Measurements from ENCODE around the gene FOXD1. TPM values are rescaled to one million over a fixed set of nuclear protein-coding genes. Genes with fewer than 3 reads are reported as not detected.
"Not testable (repeated sequence)": the region's sequence is repeated elsewhere in the genome, so short reads cannot be mapped to it uniquely, and the experiment has no call there.

The FOXD1 gene
- polyA plus RNA-seq, 1 donor: 0.04 TPM

DNA sequence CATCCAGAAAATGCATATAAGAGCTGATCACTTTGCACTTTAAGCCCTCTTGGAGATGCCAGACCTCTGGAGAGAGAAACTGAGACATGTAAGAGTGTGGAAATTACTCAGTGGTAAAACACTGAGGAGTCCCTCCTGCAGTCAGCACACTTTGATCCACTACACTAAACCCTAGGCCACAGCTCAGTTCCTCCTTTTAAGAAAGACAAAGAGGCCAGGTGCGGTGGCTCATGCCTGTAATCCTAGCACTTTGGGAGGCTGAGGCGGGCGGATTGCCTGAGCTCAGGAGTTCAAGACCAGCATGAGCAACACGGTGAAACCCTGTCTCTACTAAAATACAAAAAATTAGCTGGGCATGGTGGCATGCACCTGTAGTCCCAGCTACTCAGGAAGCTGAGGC, 38.7 kb upstream of the FOXD1 start:
- not testable (repeated sequence) for H3K4me1 ChIP-seq (ENCODE audit: control insufficient read depth, insufficient read depth, low read length); H3K27ac ChIP-seq (ENCODE audit: low read length); DNase-seq; H3K9me3 ChIP-seq (ENCODE audit: control insufficient read depth, low read depth, low read length); H3K4me3 ChIP-seq (ENCODE audit: low read length); H3K36me3 ChIP-seq (ENCODE audit: control insufficient read depth, insufficient read depth, low read length); H3K27me3 ChIP-seq (ENCODE audit: control insufficient read depth, insufficient read depth, low read length)
- no CpG with 5 or more reads among the region's 4 CpGs for WGBS (ENCODE audit: insufficient coverage, low lambda C conversion rate)

DNA sequence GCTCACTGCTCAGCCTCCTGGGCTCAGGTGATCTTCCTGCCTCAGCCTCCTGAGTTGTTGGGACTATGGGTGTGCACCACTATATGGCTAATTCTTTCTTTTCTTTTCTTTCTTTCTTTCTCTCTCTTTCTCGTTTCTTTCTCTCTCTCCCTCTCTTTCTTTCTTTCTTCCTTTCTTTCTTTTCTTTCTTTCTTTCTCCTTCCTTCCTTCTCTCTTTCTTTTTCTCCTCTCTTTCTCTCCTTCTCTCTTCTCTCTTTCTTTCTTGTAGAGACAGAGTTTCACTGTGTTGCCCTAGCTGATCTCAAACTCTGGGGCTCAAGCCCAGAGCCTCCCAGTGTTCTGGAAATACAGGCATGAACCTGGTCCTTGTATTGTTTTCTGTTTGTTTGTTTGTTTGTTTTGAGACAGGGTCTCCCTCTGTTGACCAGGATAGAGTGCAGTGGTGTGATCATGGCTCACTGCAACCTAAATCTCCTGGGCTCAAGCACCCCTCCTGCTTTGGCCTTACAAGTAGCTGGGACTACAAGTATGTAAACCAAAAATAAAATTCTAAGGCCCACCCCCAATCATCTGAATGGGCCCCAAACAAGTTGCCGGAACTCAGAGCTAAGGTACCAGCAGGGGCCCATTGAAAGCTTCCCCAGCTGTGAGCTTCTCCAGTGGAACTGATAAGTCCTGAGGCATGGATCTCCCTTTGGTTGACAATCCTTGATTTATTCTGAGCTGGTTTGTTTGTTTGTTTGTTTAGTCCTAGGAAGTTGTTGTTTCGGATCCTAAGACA, 37.7 kb upstream of the FOXD1 start:
- no peak overlapping the region for H3K27ac ChIP-seq (ENCODE audit: low read length)
- DNase-seq: no peak
- 79% methylated on average over 1 of the region's 3 CpGs for WGBS (ENCODE audit: insufficient coverage, low lambda C conversion rate)
- no peaks in the 10 kb centered on the region for H3K4me1 ChIP-seq (ENCODE audit: control insufficient read depth, insufficient read depth, low read length)
- no peak overlapping the region for H3K4me3 ChIP-seq (ENCODE audit: low read length)
- peaks cover under 1% of the 10 kb centered on the region for H3K27me3 ChIP-seq (ENCODE audit: control insufficient read depth, insufficient read depth, low read length)
- no peaks in the 10 kb centered on the region for H3K9me3 ChIP-seq (ENCODE audit: control insufficient read depth, low read depth, low read length)
- H3K36me3 ChIP-seq (ENCODE audit: control insufficient read depth, insufficient read depth, low read length): no peaks in the 10 kb centered on the region

DNA sequence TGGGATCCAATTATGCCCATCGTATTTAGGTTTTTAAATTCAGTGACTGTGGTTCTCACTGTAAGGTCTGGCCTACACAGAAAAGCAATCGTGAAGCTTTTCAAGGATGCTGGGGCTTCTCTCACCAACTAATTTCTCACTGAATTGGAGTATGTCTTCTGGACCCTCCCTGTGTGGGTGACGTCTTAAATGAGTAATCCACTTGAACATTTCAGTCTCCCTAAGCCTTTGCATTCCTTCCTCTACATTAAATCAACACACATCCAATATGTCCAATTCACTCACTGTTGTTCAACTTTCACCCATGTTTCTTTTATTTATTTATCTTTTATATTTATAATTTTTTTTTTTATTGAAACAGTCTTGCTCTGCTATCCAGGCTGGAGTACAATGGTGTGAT, 37.1 kb upstream of the FOXD1 start:
- WGBS (ENCODE audit: insufficient coverage, low lambda C conversion rate): 100% methylated on average over 2 of the region's 3 CpGs
- no peak for DNase-seq
- H3K36me3 ChIP-seq (ENCODE audit: control insufficient read depth, insufficient read depth, low read length): no peaks in the 10 kb centered on the region

DNA sequence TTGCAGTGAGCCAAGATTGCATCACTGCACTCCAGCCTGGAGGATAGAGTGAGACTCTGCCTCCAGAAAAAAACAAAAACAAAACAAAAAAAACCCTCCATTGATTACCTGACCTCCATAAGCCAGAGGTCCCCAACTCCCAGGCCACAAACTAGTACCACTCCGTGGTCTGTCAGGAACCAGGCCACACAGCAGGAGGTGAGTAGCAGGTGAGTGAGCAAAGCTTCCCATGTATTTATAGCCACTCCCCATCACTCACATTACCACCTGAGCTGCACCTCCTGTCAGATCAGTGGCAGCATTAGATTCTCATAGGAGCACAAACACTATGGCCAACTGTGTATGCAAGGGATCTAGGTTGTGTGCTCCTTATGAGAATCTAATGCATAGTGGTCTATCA, 35.9 kb upstream of the FOXD1 start:
- DNase-seq: no peak
- no peaks in the 10 kb centered on the region for H3K36me3 ChIP-seq (ENCODE audit: control insufficient read depth, insufficient read depth, low read length)
- no CpG with 5 or more reads among the region's 1 CpG for WGBS (ENCODE audit: insufficient coverage, low lambda C conversion rate)

More for the DNA sequence above, 37.1 kb upstream of the FOXD1 start:
- Histone ChIP-seq H3K9me3 (ENCODE audit: control insufficient read depth, low read depth, low read length) (no peaks in the 10 kb centered on the region), H3K27ac (ENCODE audit: low read length) (no peak overlapping the region), H3K4me3 (ENCODE audit: low read length) (no peak overlapping the region), H3K4me1 (ENCODE audit: control insufficient read depth, insufficient read depth, low read length) (no peaks in the 10 kb centered on the region), H3K27me3 (ENCODE audit: control insufficient read depth, insufficient read depth, low read length) (peaks cover 2% of the 10 kb centered on the region)

DNA sequence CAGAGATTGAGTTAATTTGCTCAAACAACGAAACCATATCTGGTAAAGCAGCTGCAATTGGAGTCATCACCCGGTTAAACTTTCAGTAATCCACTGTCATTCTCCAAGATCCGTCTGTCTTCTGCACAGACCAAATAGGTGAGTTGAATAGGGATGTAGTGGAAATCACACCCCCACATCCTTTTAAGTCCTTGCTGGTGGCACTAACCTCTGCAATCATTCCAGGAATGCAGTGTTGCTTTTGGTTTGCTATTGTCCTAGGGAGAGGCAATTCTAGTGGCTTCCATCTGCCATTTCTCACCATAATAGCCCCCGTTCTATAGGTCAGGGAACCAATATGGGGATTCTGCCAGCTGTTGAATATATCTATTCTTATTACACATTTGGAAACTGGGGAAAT, 35.1 kb upstream of the FOXD1 start:
- H3K27me3 ChIP-seq (ENCODE audit: control insufficient read depth, insufficient read depth, low read length): peaks cover 2% of the 10 kb centered on the region
- no peaks in the 10 kb centered on the region for H3K9me3 ChIP-seq (ENCODE audit: control insufficient read depth, low read depth, low read length)
- no peak overlapping the region for H3K4me3 ChIP-seq (ENCODE audit: low read length)
- H3K36me3 ChIP-seq (ENCODE audit: control insufficient read depth, insufficient read depth, low read length): no peaks in the 10 kb centered on the region
- no peak overlapping the region for H3K27ac ChIP-seq (ENCODE audit: low read length)
- no peaks in the 10 kb centered on the region for H3K4me1 ChIP-seq (ENCODE audit: control insufficient read depth, insufficient read depth, low read length)
- no CpG with 5 or more reads among the region's 4 CpGs for WGBS (ENCODE audit: insufficient coverage, low lambda C conversion rate)
- DNase-seq: no peak

More for the DNA sequence above, 35.9 kb upstream of the FOXD1 start:
- no peak overlapping the region for H3K27ac ChIP-seq (ENCODE audit: low read length)
- peaks cover 2% of the 10 kb centered on the region for H3K27me3 ChIP-seq (ENCODE audit: control insufficient read depth, insufficient read depth, low read length)
- no peaks in the 10 kb centered on the region for H3K9me3 ChIP-seq (ENCODE audit: control insufficient read depth, low read depth, low read length)
- no peak overlapping the region for H3K4me3 ChIP-seq (ENCODE audit: low read length)
- no peaks in the 10 kb centered on the region for H3K4me1 ChIP-seq (ENCODE audit: control insufficient read depth, insufficient read depth, low read length)

DNA sequence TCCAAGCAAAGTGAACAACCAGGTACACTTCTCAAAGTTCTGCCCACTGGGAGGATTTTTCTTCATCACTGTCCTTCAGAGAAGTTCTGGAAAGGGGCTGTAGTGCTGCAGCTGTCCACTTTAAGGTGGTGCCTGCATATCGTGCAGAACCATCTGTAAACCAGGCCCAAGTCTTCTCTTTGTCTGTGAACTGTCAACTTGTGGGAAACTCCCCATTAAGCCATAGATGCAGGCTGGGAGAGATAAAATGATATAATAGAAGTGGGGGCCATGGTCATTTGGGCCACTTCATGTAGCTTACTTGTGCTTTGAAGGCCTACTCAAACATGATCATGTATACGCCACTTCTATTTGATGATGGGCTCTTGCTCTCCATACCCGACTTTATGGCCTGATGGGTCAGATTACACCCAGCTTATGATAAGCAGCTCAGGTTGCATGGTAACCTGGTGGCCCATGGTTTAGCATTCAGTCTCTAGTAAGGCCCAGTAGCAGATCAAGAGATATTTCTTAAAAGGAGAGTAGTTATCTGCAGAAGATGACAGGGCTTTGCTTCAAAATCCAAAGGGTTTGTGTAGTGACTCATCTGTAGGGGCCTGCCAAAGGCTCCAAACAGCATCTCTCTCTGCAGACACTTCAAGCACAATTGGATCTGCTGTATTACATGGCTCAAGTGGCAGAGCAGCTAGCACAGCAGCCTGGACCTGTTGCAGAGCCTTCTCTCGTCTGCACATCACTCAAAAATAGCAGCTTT, 34.0 kb upstream of the FOXD1 start:
- Histone ChIP-seq H3K27me3 (ENCODE audit: control insufficient read depth, insufficient read depth, low read length) (peaks cover 2% of the 10 kb centered on the region), H3K4me1 (ENCODE audit: control insufficient read depth, insufficient read depth, low read length) (no peaks in the 10 kb centered on the region), H3K9me3 (ENCODE audit: control insufficient read depth, low read depth, low read length) (no peaks in the 10 kb centered on the region), H3K4me3 (ENCODE audit: low read length) (no peak overlapping the region), H3K27ac (ENCODE audit: low read length) (no peak overlapping the region), H3K36me3 (ENCODE audit: control insufficient read depth, insufficient read depth, low read length) (no peaks in the 10 kb centered on the region)
- WGBS (ENCODE audit: insufficient coverage, low lambda C conversion rate): no CpG with 5 or more reads among the region's 4 CpGs
- DNase-seq: no peak

DNA sequence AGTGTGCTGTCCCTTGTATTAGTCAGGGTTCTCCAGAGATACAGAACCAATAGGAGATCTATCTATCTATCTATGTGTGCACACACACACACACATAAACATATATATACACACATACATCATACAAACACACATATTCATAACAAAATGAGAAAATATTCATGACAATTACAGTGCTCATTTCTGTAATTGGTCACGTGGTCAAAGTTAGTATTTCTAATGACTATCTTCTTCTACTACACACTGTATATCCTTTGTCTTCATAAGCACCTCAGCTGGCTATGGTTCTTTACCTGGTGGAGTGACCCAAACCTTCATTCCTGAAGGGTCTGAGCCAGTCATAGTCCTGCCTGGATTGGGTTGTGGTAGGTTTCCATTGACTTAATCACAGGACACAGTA, 31.9 kb upstream of the FOXD1 start:
- Histone ChIP-seq H3K4me3 (ENCODE audit: low read length) (no peak overlapping the region), H3K9me3 (ENCODE audit: control insufficient read depth, low read depth, low read length) (no peaks in the 10 kb centered on the region), H3K36me3 (ENCODE audit: control insufficient read depth, insufficient read depth, low read length) (no peaks in the 10 kb centered on the region), H3K4me1 (ENCODE audit: control insufficient read depth, insufficient read depth, low read length) (no peaks in the 10 kb centered on the region), H3K27me3 (ENCODE audit: control insufficient read depth, insufficient read depth, low read length) (peaks cover 2% of the 10 kb centered on the region), H3K27ac (ENCODE audit: low read length) (no peak overlapping the region)
- WGBS (ENCODE audit: insufficient coverage, low lambda C conversion rate): no CpG with 5 or more reads among the region's 1 CpG
- no peak for DNase-seq

DNA sequence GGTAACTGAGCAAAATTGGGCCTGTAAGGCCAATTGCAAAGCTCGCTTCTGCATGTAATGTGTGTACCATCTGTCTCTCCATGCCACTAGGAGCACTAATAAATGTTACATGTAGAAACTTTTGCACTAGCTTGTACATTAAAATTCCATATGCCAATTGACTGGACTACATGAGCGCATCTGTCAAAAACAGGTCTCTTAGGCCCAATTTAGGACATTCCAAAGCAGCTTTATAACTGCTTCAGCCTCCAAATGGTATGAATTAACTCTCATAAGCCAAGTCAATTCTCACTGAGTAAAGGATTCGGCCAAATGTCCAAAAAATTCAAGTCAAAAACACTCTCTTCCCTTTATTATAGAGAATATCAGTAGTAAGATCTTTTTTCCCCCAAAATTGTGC, 23.5 kb upstream of the FOXD1 start:
- H3K9me3 ChIP-seq (ENCODE audit: control insufficient read depth, low read depth, low read length): no peaks in the 10 kb centered on the region
- H3K36me3 ChIP-seq (ENCODE audit: control insufficient read depth, insufficient read depth, low read length): no peaks in the 10 kb centered on the region
- WGBS (ENCODE audit: insufficient coverage, low lambda C conversion rate): no CpG with 5 or more reads among the region's 3 CpGs
- DNase-seq: no peak
- no peak overlapping the region for H3K4me3 ChIP-seq (ENCODE audit: low read length)
- H3K27ac ChIP-seq (ENCODE audit: low read length): no peak overlapping the region
- no peaks in the 10 kb centered on the region for H3K27me3 ChIP-seq (ENCODE audit: control insufficient read depth, insufficient read depth, low read length)
- H3K4me1 ChIP-seq (ENCODE audit: control insufficient read depth, insufficient read depth, low read length): no peaks in the 10 kb centered on the region

DNA sequence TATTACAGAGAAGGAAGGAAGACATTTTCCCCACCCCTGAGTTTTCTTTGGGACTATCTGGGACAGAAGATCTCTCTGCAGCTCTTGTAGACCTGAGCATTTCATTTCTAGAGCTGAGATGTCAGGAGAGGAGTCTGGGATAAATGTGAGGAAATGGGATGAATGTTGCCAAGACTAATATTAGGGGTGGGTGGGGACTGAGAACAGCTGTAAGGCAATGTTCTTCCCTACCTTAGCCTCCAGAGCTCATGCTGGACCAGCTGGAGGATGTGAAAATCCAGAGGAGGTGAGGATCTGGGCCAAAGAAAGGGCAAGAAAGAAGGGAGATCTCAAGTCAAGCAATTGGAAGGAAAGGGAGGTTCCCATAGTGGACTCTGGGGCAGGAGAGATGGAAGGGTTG, 23.1 kb upstream of the FOXD1 start:
- Histone ChIP-seq H3K27ac (ENCODE audit: low read length) (no peak overlapping the region), H3K4me3 (ENCODE audit: low read length) (no peak overlapping the region), H3K4me1 (ENCODE audit: control insufficient read depth, insufficient read depth, low read length) (no peaks in the 10 kb centered on the region), H3K36me3 (ENCODE audit: control insufficient read depth, insufficient read depth, low read length) (no peaks in the 10 kb centered on the region), H3K9me3 (ENCODE audit: control insufficient read depth, low read depth, low read length) (no peaks in the 10 kb centered on the region), H3K27me3 (ENCODE audit: control insufficient read depth, insufficient read depth, low read length) (no peaks in the 10 kb centered on the region)
- DNase-seq: no peak

DNA sequence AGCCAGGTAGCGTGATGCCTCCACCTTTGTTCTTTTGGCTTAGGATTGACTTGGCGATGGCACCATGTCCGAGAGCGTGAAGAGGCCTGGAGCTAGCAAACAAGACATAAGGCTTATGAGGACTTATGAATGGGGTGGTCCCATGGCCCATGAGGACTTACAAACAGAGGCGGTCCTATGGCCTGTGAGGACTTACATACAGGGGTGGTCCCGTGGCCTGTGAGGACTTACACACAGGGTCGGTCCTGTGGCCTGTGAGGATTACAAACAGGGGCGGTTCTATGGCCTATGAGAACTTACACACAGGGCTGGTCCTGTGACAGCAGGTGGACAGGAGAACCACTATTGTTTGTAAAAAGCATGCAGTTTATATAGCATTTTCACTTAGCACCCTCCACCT, 21.3 kb upstream of the FOXD1 start:
- Histone ChIP-seq H3K4me3 (ENCODE audit: low read length) (no peak overlapping the region), H3K27me3 (ENCODE audit: control insufficient read depth, insufficient read depth, low read length) (peaks cover 2% of the 10 kb centered on the region), H3K4me1 (ENCODE audit: control insufficient read depth, insufficient read depth, low read length) (no peaks in the 10 kb centered on the region), H3K36me3 (ENCODE audit: control insufficient read depth, insufficient read depth, low read length) (no peaks in the 10 kb centered on the region), H3K27ac (ENCODE audit: low read length) (no peak overlapping the region), H3K9me3 (ENCODE audit: control insufficient read depth, low read depth, low read length) (no peaks in the 10 kb centered on the region)
- 100% methylated on average over 1 of the region's 8 CpGs for WGBS (ENCODE audit: insufficient coverage, low lambda C conversion rate)
- DNase-seq: no peak

DNA sequence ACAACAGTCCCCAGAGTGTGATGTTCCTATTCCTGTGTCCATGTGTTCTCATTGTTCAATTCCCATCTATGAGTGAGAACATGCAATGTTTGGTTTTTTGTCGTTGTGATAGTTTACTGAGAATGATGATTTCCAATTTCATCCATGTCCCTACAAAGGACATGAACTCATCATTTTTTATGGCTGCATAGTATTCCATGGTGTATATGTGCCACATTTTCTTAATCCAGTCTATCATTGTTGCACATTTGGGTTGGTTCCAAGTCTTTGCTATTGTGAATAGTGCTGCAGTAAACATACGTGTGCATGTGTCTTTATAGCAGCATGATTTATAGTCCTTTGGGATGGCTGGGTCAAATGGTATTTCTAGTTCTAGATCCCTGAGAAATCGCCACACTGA, 20.1 kb upstream of the FOXD1 start:
- not testable (repeated sequence) for H3K4me1 ChIP-seq (ENCODE audit: control insufficient read depth, insufficient read depth, low read length); H3K36me3 ChIP-seq (ENCODE audit: control insufficient read depth, insufficient read depth, low read length); H3K4me3 ChIP-seq (ENCODE audit: low read length); H3K9me3 ChIP-seq (ENCODE audit: control insufficient read depth, low read depth, low read length); H3K27ac ChIP-seq (ENCODE audit: low read length); H3K27me3 ChIP-seq (ENCODE audit: control insufficient read depth, insufficient read depth, low read length); DNase-seq
- WGBS (ENCODE audit: insufficient coverage, low lambda C conversion rate): no CpG with 5 or more reads among the region's 3 CpGs
